Activated T-cell treated with anti-CD3 and anti-CD28 coated beads for 24 hours (primary cell): ENCODE measurements around the gene NPAT.
"Not testable (repeated sequence)": the region's sequence is repeated elsewhere in the genome, so short reads cannot be mapped to it uniquely, and the experiment has no call there.

Experiments used
- DNase-seq: peaks from one replicate; pipeline ENCODE4 v3.0.0-alpha.2; 2020; ENCODE audit warnings: low read depth

The NPAT gene

DNA sequence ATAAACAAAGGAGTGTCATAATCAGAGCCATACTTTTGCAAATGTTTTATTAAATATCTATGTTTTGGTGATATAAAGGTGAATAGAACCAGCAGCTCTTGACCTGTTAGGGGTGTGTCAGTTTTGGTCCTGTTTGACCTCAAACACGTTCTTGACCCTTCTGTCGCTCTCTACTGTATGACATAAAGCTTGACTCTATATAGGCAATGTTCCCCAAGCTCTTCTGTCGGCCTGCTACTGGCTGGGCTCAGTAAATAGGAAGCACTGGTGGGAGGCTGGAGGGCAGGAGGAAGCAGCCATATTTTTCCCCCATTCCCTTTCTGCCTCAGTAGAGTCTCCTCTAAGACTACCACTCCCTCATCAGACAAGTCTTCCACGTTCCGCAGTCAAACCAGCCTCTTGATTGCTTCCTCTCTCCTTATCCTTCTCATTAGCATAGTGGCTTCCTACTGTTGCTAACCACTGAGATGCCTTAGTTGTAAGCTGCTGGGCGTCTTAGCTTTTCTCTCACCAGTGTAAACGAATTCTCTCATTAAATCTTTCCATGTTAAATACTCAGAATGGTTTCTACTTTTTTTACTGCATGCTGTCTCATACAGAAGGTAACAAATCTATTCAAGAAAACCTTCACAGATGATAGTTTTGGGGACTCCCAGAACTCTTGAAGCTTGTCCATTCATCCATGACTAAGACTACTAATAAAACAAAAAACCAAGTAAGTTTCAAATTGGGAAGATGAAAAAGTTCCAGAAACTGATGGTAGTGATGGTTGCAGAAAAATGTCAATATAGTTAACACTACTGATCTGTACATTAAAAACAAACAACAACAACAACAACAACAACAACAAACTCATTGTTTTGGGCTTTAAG, 3.3 kb downstream of the NPAT start:
- DNase-seq = no peak

DNA sequence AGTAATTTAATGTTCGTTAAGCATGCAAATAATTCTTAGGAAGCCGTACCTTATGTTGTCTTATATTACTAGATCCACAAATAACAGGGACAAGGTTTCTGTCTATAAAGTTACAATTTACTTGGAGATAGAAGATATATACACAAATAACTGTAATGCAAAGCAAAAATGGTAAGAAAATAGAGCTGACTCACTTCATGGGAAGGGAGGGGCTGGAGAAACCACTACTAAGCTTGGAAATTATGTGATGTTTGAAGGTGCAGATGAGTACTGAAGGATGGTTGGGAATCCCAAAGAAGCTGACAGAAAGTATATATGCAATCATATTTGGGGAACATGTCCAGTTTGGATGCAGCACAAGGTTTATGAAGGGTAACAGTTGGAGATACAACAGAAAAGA, 4.0 kb downstream of the NPAT start:
- DNase-seq = no peak

DNA sequence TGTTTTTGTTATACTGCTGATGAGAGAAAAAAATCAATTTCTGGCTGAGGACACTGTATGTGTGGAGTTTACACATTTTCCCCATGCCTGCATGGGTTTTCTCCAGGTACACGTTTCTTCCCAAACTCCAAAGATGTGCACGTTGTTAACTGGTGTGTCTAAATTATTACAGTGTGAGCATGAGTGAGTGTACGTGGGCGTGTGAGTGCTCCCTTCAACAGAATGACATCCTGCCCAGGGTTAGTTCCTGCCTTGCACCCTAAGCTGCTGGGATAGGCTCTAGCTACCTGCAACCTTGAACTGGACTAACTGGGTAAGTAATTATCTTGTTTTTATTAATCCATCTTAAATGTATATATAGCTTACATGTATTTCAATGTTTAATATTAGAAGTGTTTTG, 5.5 kb downstream of the NPAT start:
- no peak for DNase-seq

DNA sequence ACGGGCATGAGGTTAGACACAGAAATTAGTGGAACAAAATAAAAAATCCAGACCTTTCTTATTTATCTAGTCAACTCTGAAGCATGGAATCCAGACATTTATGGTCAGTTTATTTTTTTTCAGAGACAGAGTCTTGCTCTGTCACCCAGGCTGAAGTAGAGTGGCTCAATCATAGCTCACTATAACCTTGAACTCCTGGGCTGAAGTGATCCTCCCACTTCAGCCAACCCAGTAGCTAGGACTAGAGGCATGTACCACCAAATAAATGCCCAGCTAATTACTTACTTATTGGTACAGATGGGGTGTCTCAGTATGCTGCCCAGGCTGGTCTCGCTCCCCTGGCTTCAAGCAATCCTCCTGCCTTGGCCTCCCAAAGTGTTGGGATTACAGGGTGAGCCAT, 8.7 kb downstream of the NPAT start:
- no peak for DNase-seq

DNA sequence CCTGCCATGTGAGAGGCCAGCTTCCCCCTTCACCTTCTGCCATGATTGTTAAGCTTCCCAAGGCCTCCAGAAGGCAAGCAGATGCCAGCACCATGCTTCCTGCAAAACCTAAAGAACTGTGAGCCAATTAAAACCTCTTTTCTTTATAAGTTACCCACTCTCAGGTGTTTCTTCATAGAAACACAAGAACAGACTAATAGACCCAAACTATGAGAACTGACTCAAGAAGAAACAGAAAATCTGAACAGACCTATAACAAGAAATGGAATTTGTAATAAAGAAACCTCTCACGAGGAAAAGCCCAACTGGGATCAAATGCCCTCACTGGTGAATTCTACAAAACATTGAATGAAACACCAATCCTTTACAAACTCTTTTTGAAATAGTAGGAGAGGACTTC, 12.0 kb downstream of the NPAT start:
- no peak for DNase-seq

DNA sequence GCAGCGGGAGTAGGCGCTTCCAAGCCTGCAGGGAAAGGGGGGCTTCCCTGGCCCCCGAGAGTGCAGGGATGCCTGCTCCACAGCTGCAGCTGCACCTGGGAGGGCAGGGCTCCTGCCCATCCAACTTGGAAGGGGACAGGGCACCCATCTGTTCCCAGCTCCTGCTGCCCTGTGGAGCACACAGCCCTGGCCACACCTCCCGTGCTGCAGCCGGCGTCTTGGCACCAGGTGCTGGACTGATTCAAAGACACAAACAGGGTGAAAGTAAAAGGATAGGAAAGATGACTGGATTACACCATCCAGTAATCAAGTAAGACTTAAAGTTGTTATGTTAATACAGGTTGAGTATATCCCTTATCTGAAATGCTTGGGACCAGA, 14.8 kb downstream of the NPAT start:
- DNase-seq = no peak

DNA sequence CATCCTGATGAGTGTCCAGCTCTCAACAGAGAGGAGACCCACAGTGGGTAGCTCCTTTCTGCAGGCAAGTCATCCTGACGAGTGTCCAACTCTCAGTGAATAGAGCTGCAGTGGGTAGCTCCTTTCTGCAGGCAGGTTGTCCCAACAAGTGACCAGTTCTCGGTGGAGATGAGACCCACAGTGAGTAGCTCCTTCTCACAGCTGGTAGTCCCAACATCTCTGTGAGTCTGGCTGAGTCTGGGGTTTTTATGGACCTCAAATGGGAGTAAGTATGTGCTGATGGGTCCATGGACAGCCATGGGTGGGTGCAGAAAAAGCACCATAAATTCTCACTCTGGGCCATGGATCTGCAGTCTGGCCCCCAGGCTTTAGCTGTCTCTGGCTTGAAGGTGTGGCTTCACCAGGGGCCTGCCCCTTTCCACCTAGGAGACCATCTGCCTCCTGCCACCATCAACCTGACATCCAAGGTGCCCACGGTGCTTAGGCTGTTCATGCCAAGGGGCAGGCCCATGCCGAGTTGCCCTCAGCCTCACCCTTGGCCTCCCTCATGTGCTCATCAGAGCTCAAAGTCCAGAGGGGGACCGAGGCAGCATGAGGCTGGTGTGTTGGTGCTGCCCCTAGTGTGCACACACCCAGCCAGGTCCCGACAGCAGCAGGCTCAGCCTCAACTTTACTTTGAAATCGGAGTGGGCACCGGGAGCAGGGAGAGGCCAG, 15.3 kb downstream of the NPAT start:
- DNase-seq = no peak

DNA sequence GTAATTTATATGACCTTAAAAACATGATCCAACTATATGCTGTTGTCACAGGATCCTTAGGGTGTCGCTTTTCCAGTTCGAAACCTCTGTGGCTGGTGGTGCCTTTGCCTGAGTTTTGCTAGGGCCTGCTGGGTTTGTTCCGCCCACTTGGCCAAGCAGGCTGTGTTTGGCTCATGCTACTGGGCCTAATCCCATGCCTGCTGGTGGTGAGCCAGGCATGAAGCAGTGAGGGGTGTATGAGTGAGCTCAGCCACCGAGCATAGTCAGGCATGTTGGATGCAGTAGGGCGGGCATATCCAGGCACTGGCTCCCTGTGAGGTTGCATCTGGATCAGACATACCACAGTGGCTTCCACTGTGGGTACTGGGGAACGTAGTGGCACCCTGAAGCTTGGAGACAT, 16.3 kb downstream of the NPAT start:
- DNase-seq = no peak

DNA sequence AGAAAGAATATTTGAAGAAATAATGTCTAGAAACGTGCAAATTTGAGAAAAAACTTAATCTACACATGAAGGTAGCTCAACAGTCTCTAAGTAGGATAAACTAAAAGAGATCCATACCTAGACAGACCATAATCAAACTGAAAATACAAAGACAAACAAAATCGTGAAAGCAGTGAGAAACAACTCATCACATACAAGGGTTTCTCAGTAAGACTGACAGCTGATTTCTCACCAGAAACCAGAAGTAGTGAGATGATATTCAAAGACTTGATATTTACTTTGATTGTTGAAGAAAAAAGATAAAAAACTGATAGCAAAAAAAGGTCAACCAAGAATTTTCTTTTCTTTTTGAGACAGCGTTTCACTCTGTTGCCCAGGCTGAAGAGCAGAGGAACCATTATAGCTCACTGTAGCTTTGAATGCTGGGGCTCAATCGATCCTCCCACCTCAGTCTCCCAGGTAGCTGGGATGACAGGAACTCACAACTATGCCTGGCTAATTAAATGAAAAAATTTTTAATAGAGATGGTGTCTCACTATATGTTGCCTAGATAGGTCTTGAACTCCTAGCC, 17.4 kb downstream of the NPAT start:
- no peak for DNase-seq

DNA sequence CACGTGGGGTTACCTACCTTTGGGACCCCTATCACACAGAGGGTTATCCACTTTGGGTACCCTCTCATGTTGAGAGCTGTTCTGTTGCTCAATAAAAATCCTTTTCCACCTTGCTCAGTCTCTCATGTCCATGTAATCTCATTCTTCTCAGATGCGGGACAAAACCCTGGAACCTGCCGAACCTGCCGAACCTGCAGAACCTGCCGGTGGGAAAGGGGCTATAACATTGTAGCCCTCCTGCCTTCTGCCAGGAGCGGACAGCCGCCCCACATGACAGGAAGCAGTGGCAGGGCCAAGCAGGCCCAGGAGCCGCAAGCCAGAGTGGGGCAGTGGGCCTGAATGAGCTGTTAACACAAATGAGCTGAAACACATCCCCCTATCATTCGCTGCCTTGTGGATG, 18.1 kb downstream of the NPAT start:
- DNase-seq = no peak

DNA sequence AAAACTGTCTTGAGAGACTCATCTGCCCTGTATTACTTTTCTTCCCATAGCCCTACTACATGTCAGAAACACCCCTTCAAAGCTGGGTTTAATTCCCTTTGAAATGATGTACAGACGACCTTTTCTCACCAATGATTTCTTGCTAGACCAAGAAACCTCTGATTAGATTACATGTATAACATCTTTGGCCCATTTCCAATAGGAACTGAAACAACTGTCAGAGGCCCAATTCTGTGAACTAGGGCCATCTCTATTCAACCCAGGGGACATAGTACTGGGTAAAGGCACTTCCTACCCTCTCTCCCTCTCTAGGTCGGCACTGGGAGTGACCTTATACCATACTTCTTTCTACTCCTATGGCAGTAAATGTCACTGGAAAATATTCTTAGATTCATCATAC, 19.4 kb downstream of the NPAT start:
- DNase-seq = no peak

DNA sequence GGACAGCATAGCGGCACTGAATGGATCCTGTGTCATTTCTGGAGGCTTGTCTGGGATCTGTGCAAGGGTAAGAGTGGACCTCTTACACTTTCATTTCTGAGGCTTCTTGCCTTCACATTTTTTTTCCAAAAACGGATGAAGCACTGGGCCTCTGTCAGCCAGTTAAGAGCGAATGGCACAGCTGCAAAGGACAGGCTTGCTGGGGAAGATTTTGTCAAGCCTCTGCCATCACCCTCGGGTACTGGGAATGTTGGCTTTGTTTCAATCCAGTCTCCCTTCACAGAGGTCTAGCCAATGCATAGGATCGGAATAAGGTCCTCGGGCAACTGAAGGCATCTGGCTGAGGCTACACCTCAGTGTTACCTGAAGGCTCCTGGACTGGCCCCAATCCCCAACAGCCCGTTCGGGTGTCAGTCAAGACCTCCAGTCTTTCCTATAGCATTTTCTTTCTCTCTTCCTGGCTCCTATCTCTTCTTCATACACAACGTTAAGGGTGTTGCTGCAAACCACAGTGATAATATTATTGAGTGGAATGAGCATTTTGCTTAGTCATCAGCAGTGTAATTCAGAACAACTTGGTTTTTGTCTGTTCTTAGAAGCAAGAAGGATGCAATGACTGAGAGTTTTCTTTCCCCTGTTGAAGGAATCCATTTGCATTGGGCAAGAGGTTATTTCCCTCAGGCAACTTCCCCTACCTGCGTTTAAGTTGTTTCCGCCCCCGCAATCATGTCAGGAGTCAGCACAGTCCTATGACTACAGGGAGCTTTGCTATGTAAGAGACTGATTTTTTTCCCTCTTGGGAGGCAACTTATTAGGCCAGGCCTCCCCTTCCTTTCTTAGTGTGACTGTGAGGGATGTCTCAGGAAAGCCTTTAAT, 22.8 kb downstream of the NPAT start:
- peak; percentile 69 for DNase-seq

DNA sequence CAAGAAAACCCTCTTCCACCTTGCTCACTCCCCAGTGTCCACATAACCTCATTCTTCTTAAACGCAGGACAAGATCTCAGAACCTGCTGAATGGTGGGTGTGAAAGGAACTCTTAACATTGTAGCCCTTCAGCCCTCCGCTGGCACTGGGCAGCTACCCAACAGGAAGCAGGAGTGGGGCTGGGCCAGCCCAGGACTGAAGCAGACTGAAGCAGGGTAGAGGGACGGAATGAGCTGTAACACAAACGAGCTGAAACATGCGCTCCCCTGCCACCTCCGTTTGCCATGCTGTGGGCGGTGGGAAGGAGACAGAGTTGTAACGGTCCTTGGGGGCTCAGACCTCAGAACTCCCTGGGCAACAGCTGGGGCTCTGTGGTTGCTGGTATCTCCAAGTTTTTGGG, 23.6 kb downstream of the NPAT start:
- no peak for DNase-seq

DNA sequence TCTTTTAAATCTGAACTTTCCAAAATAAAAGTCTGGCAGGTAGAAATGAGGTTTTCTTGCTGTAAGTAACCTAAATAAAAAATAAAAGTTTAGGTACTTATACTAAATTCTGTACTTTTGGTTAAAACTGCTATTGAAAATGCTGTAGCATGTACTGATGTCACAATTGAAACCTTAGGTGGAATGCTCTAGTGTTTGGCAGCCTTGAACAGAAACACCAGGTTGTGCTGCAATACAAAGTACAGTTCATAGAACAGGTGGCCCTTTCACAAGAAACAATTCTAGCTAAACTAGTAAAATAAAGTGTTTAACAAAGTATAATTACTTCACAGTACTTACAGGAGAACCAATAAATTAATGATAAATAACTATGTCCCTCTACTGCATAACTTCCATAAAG, 25.1 kb downstream of the NPAT start:
- DNase-seq = no peak

DNA sequence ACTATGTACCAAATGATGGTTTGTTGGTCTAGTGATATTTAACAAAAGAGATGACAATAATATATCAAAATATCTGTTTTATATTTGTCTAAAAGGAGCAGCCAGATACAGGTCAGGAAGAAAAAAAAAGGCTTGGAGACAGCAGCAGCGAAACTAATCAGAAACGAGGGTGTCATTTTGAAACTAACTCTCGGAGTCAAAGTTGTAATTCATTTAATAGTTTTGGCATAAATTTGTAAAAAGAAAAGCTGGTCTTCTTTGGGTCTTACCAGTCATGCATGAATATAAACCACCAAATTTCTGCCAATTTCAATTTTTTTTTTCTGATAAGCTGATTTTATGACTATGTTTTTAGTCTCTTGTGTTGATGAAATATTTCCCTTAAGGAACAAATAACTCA, 25.5 kb downstream of the NPAT start:
- DNase-seq = no peak

DNA sequence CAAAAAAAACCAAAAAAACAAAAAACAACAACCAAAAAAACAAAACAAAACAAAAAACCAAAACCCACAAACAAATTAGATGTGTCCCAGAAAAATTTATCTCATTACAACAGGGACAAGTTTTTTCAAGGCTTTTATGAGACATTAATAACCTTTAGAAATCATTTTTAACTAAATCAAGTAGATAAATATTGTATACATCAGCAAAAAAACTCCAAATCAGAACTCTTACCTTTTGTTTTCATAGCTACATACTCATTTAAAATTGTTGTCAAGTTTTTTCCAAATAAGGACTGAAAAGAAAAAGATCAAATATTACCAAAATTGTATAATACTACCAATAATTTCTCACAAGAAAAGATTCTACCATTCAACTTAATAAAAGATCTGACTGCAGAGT, 28.7 kb downstream of the NPAT start:
- no peak for DNase-seq

DNA sequence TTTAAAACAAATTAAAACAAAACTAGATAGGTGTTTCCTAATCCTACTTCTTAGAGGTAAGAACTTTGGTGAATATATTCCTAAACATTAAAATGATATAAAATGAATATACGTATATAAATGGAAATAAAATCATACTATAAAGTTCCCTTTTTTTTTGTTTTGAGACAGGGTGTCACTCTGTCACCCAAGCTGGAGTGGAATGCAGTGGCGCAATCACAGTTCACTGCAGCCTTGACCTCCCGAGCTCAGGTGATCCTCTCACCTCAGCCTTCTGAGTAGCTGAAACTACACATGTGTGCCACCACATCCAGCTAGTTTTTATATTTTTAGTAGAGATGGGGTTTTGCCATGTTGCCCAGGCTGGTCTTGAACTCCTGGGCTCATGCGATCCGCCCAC, 44.9 kb downstream of the NPAT start:
- DNase-seq = no peak

DNA sequence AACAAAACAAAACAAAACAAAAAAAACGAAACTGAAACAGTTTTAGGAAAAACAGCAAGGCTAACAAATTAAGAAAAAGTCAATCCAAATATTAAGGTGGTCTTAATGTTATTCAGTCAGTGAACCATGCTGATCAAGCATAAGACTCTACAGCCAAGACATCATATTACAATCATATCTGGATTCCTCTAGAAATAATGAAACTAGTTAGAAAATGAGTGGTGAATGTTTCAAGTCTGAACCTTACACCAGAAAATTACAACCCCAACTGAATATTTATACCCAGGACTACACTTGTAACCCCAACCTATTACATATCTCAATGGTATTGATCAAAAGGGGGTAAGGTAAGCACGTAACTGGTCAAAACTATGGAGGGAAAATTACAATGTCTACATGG, 52.3 kb downstream of the NPAT start:
- DNase-seq = no peak

DNA sequence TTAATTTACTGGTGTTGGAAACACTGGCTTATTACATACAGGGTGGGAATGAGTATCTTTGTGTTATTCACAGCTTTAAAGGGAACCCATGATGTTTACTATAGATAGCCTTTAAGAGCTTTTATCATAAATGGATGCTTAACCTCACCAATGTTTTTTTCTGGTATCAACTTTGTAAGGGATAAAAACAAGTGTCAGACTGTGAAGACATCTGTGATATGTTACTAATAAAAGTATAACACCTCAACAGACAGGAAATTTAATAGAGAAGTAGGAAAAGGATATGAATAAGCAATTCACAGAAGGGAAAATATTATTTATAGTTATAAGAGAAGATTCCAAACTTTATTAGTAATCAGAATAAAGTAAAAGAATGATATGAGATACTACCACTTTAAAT, 54.8 kb downstream of the NPAT start:
- DNase-seq = no peak

DNA sequence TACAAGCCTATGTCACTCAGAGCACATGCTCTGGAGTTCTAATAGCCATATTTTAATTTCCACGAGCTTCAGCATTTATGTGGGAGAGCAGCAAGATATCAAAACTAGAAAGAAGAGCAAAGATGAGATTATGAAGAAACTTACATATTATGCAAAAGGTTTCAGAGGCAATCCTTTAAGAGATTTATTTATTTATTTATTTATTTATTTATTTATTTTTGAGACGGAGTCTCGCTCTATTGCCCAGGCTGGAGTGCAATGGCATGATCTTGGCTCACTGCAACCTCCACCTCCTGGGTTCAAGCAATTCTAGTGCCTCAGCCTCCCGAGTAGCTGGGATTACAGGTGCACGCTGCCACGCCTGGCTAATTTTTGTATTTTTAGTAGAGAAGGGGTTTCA, 59.6 kb downstream of the NPAT start:
- DNase-seq = not testable (repeated sequence)

DNA sequence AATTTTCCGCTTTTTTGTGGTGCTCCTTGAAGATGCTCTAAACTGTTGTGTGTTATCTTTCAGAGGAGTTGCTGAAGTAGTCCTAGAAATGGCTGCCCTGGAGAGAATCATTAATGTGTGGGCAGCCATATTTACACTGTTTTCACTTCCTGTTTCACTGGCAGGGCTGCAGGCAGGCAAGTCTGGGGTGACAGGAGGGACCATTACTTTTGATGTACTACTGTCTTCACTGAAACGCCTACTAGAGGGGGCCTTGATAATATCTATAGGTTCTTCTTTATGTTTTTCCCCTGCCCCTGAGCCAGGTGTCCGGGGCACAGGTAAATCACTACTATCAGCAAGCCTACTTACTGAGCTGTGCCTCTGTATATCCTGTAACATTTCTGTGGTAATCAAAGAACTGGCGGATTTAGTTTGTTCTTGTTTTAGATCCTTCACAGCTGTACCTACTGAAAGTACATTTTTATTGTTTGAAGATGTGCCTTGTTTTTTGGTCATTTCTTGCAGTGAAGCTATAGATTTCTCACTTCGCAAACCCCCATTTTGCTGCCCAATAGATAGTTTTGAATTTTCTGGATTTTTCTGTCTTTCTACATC, 61.4 kb downstream of the NPAT start:
- no peak for DNase-seq

DNA sequence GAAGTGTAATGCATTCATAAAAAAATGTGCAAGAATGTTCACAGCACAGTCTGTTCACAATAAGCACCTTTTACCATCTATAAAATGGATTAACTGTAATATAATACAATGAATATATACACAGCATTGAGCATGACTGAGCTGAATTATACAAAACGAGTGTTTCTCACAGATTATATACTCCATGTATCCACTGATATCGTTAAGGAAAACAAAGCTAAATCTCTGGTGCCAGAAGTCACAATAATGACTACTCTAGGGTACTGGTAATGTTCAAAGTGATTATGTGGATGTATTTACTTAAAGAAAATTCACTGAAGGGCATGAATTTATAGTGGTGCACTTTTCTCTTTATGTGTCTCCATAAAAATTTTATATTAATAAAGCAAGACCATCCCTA, 67.8 kb downstream of the NPAT start:
- no peak for DNase-seq
